HUES64 (cell line): Measurements from ENCODE around the gene NCK2.

Experiments
- H3K27ac ChIP-seq: 2 replicates; pipeline ENCODE4 v1.7.0; 2013; ENCODE audit warnings: low read depth, low read length, inconsistent platforms
- H3K27me3 ChIP-seq: 2 replicates; pipeline ENCODE4 v1.6.1; 2013; ENCODE audit warnings: mild to moderate bottlenecking, low read length; ENCODE audit not compliant: insufficient read depth
- H3K36me3 ChIP-seq: 2 replicates; pipeline ENCODE4 v1.6.1; 2013; ENCODE audit warnings: mild to moderate bottlenecking, low read length; ENCODE audit not compliant: insufficient read depth
- H3K4me1 ChIP-seq: 2 replicates; pipeline ENCODE4 v1.6.1; 2013; ENCODE audit warnings: mild to moderate bottlenecking, low read length, moderate library complexity; ENCODE audit not compliant: insufficient read depth
- H3K4me3 ChIP-seq: 2 replicates; pipeline ENCODE4 v1.5.1; 2013; ENCODE audit warnings: mild to moderate bottlenecking, low read length, moderate library complexity
- H3K9ac ChIP-seq: 2 replicates; pipeline ENCODE4 v1.6.1; 2013; ENCODE audit warnings: mild to moderate bottlenecking, low read depth, low read length
- H3K9me3 ChIP-seq: 2 replicates; pipeline ENCODE4 v1.6.1; 2013; ENCODE audit warnings: low read depth, low read length; ENCODE audit not compliant: insufficient read depth
- WGBS: fragments of 150-250, 120-280 bp; methylation state at CpG from one replicate; pipeline ENCODE4 v1.1.7; 2013; ENCODE audit warnings: missing lambda C conversion rate; 5-methylcytosine and 5-hydroxymethylcytosine counted together

Gene NCK2

DNA sequence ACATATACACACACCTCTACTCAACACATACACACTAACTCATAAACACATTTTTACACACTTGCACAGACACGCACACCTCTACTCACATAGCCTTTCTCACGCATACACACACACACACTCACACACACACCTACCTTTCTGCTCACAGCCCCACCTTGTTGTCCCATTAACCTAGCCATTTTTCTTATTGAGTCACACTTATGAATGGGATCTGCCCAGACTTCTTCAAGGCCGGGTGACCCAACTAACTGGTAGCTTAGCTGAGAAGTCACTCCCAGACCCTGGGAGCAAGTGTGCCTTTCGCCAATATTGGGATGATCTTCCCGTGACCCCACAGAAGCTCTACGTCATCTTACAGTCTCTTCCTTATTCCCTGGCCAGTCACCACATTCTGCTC is 192.2 kb downstream of the NCK2 start:
- no peak overlapping the region for H3K9ac ChIP-seq
- no peak overlapping the region for H3K27ac ChIP-seq
- no peaks in the 10 kb centered on the region for H3K27me3 ChIP-seq
- no peaks in the 10 kb centered on the region for H3K4me1 ChIP-seq
- peaks cover 22% of the 10 kb centered on the region for H3K9me3 ChIP-seq
- WGBS: 96% methylated on average over 6 of the region's 6 CpGs
- no peaks in the 10 kb centered on the region for H3K36me3 ChIP-seq
- no peak overlapping the region for H3K4me3 ChIP-seq

DNA sequence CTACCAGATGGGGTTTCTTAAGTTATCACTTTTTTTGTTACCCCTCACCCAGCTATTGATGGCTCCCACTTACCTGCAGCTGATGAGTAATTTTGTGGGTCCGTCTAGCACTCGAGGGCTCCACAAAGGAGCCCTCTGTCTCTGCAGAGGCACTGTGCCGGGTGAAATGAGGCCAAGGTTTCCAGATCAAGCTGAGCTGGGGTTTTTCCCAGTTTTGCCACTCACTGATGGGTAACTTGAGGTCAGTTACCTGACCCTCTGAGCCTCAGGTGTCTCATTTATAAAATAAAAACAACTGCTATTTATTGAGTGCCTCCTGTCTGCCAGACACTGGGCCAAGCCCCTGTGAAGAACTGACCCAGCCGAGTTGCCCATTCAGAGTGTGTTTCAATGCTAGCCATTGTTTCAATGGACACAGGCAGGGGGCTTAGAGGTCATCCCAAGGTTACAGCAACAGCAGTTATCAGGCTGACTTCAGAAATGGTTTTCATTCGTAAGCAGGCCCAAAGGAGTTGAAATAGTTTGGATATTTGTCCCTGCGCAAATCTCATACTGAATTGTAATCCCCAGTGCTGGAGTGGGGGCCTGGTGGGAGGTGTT is 192.9 kb downstream of the NCK2 start:
- no peak overlapping the region for H3K4me3 ChIP-seq
- H3K27ac ChIP-seq: no peak overlapping the region
- H3K9ac ChIP-seq: no peak overlapping the region
- 91% methylated on average over 6 of the region's 6 CpGs for WGBS
- H3K4me1 ChIP-seq: no peaks in the 10 kb centered on the region
- no peaks in the 10 kb centered on the region for H3K36me3 ChIP-seq
- no peaks in the 10 kb centered on the region for H3K27me3 ChIP-seq
- H3K9me3 ChIP-seq: peaks cover 20% of the 10 kb centered on the region
